ENCODE results near the gene SLC35F2. TPM values are rescaled to one million over a fixed set of nuclear protein-coding genes. Genes with fewer than 3 reads are reported as not detected.

The SLC35F2 gene
- total and polyA plus RNA-seq, 2 of the 13 experiments (the other 11 are each of a cell fraction or from before 2014, with no cell fraction given) = 5.8 to 20.3 TPM

DNA sequence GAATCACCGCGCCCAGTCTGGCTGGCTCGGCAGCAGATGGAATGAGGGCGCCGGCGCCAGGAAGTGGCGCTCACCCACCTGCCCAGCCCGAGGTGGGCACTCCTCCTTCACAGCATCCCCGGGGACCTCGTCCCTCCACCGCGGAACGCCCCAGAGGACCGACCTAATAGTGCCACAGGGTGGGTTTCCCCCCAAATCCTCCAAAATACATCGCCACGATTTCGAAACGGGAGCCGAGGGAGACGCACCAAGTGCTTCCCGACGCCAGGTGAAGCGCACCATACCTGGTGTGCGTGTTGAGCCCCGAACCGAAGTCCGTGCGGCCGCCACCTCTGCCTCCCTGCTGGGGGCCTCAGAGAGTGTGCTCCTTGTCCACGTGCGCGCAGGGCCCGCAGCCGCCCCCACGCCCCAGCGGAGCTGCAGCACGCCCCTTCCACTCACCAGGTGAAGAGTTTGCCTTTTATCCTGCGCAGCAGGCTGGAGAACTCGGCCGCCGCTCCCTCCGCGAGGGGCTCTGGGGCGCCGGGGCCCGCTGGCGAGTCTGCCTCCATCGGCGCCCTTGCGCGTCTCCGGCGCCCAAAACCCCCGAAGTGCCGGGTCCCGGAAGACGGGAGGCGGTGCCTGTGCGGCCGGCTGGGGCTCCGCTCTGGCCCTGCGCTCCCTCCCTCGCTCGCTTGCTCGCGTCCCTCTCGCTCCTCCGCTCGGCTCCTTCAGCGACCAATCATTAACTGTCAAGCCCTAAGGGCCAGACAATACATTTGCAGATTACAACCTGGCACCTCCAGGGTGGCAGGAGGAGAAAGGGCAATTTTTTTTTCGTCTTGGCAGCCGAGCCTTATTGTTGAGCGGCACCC, at the start of gene SLC35F2 (continued):
- TF ChIP-seq SOX13 (IDR thresholded peaks at IDR 0.05) = no peak
- peak in 1 of 2 experiments; percentile 5; a peak in 1 of 4 replicates for TF ChIP-seq SOX13 (CRISPR knock-in tag; conservative IDR thresholded peaks at IDR 0.05 in 1 of 2, IDR thresholded peaks at IDR 0.05 in 1 of 2)
- TF ChIP-seq, protein P1, sequence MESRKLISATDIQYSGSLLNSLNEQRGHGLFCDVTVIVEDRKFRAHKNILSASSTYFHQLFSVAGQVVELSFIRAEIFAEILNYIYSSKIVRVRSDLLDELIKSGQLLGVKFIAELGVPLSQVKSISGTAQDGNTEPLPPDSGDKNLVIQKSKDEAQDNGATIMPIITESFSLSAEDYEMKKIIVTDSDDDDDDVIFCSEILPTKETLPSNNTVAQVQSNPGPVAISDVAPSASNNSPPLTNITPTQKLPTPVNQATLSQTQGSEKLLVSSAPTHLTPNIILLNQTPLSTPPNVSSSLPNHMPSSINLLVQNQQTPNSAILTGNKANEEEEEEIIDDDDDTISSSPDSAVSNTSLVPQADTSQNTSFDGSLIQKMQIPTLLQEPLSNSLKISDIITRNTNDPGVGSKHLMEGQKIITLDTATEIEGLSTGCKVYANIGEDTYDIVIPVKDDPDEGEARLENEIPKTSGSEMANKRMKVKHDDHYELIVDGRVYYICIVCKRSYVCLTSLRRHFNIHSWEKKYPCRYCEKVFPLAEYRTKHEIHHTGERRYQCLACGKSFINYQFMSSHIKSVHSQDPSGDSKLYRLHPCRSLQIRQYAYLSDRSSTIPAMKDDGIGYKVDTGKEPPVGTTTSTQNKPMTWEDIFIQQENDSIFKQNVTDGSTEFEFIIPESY (CRISPR knock-in tag; IDR thresholded peaks at IDR 0.05) = no peak
- peak; percentile 74 for TF ChIP-seq POLR2G (IDR thresholded peaks at IDR 0.05; ENCODE audit: low read depth, low read length)
- peak; percentile 90 for TF ChIP-seq MXD4 (CRISPR knock-in tag; IDR thresholded peaks at IDR 0.05)
- peak; percentile 86 for TF ChIP-seq SAFB2 (CRISPR knock-in tag; IDR thresholded peaks at IDR 0.05; ENCODE audit: borderline replicate concordance, low read depth)
- TF ChIP-seq HOXA9 (CRISPR knock-in tag; IDR thresholded peaks at IDR 0.05; ENCODE audit: borderline replicate concordance) = 0 out of 2 replicates have a peak, but pooled peaks have one; percentile 47
- peak; percentile 27; the same call in 1 of the 2 replicates for TF ChIP-seq ARID5B (CRISPR knock-in tag; IDR thresholded peaks at IDR 0.05)
- peak; percentile 62; the same call in 1 of the 2 replicates for TF ChIP-seq ZNF329 (CRISPR knock-in tag; IDR thresholded peaks at IDR 0.05; ENCODE audit: low read depth)
- peak; percentile 77; the same call in 1 of the 2 replicates for TF ChIP-seq CCDC6 (CRISPR knock-in tag; IDR thresholded peaks at IDR 0.05)
- TF ChIP-seq ZNF724P (CRISPR knock-in tag; IDR thresholded peaks at IDR 0.05; ENCODE audit: borderline replicate concordance) = no peak
- TF ChIP-seq ZNF280B (CRISPR knock-in tag; IDR thresholded peaks at IDR 0.05; ENCODE audit: borderline replicate concordance) = peak; percentile 39; the same call in 1 of the 2 replicates
- TF ChIP-seq, protein P2, sequence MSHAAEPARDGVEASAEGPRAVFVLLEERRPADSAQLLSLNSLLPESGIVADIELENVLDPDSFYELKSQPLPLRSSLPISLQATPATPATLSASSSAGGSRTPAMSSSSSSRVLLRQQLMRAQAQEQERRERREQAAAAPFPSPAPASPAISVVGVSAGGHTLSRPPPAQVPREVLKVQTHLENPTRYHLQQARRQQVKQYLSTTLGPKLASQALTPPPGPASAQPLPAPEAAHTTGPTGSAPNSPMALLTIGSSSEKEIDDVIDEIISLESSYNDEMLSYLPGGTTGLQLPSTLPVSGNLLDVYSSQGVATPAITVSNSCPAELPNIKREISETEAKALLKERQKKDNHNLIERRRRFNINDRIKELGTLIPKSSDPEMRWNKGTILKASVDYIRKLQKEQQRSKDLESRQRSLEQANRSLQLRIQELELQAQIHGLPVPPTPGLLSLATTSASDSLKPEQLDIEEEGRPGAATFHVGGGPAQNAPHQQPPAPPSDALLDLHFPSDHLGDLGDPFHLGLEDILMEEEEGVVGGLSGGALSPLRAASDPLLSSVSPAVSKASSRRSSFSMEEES (CRISPR knock-in tag; IDR thresholded peaks at IDR 0.05) = no peak; the same call in 1 of the 2 replicates
- 0 out of 2 replicates have a peak, but pooled peaks have one; percentile 54 for TF ChIP-seq TIGD3 (CRISPR knock-in tag; IDR thresholded peaks at IDR 0.05; ENCODE audit: borderline replicate concordance)
- peak; percentile 56; the same call in 1 of the 2 replicates for TF ChIP-seq ZNF558 (CRISPR knock-in tag; IDR thresholded peaks at IDR 0.05; ENCODE audit: borderline replicate concordance)
- peak; percentile 13; the same call in 1 of the 2 replicates for TF ChIP-seq RXRA (CRISPR knock-in tag; IDR thresholded peaks at IDR 0.05)

Data from HepG2 (cell line).